HAP-1 (cell line): ENCODE data around the gene ERBB2.
A peak's percentile ranks its signal among the peaks of the same experiment; 100 is the strongest.

Experiments used
- DNase-seq, 2 experiments: peaks; one replicate each; pipeline ENCODE4 v3.0.0-alpha.2; 2016 to 2020; ENCODE audit warnings: low spot score in 2 of 2
- H3K27me3 ChIP-seq: fragments of 250-450 bp; sonication (Bioruptor Pico); 2 replicates; pipeline ENCODE4 v1.5.1; 2020; ENCODE audit warnings: low read depth, mild to moderate bottlenecking, moderate library complexity
- H3K36me3 ChIP-seq: fragments of 250-450 bp; sonication (Bioruptor Pico); replicated peaks from 2 replicates; pipeline ENCODE4 v1.5.1; 2020; ENCODE audit warnings: mild to moderate bottlenecking
- H3K4me1 ChIP-seq: fragments of 250-450 bp; sonication (Bioruptor Pico); 2 replicates; pipeline ENCODE4 v1.5.1; 2020; ENCODE audit warnings: mild to moderate bottlenecking
- H3K4me3 ChIP-seq: fragments of 250-450 bp; sonication (Bioruptor Pico); 2 replicates; pipeline ENCODE4 v1.5.1; 2020; ENCODE audit warnings: mild to moderate bottlenecking, moderate library complexity
- H3K9me3 ChIP-seq: fragments of 250-450 bp; sonication (Bioruptor Pico); 2 replicates; pipeline ENCODE4 v1.5.1; 2020; ENCODE audit warnings: mild to moderate bottlenecking, moderate library complexity
- in situ Hi-C: fragments of 300-500 bp; cut with MboI; formaldehyde crosslinking; loops from 3 replicates; pipeline ENCODE4 v1.14.3; 2020; ENCODE audit warnings: low sequenced_read_pairs, inconsistent platforms, mixed read lengths

ERBB2 gene

DNA sequence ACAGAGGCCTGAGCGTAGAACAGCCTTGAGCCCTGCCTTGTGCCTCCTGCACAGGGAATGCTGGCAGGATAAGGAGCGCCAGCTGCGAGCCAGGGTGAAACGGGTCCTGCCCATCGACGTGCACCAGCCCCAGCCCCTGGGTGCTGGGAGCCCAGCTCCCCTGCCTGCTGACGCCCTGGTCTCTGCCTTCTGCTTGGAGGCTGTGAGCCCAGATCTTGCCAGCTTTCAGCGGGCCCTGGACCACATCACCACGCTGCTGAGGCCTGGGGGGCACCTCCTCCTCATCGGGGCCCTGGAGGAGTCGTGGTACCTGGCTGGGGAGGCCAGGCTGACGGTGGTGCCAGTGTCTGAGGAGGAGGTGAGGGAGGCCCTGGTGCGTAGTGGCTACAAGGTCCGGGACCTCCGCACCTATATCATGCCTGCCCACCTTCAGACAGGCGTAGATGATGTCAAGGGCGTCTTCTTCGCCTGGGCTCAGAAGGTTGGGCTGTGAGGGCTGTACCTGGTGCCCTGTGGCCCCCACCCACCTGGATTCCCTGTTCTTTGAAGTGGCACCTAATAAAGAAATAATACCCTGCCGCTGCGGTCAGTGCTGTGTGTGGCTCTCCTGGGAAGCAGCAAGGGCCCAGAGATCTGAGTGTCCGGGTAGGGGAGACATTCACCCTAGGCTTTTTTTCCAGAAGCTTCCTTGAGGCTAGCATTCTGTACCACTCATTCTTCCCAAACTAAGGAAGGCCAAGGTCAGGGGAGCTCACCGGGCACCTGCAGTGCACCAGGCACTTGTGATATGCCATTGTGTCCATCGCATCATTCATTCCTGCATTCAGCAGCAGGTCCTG is 29.7 kb upstream of the ERBB2 start:
- Histone ChIP-seq H3K4me1 (peaks cover 5% of the 10 kb centered on the region), H3K36me3 (no peaks in the 10 kb centered on the region), H3K9me3 (no peaks in the 10 kb centered on the region), H3K27me3 (no peaks in the 10 kb centered on the region), H3K4me3 (no peak overlapping the region)
- in situ Hi-C loops, result no loop called here
- DNase-seq, result no peak

DNA sequence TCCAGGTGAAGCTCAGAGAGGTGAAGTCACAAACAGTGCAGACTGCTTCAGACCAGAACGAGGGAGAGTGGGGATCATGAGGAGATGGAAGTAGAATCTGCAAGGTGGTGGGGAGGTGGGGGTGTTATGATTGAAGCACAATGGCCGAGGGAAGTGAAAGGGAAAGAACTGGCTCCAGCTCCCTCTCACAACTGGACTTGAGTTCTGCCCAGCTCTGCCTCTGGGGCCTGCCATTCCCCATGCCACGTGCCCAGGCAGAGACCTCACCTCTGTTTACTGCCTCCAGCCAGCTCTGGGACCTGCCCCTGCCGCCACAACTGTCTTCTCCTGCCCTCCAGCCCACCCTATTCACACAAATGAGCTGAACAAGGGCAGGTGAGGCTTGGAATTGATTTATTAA is 29.1 kb upstream of the ERBB2 start:
- H3K36me3 ChIP-seq, result no peaks in the 10 kb centered on the region
- no peaks in the 10 kb centered on the region for H3K27me3 ChIP-seq
- in situ Hi-C loops, result no loop called here
- H3K4me3 ChIP-seq, result no peak overlapping the region
- no peaks in the 10 kb centered on the region for H3K9me3 ChIP-seq
- peaks cover 5% of the 10 kb centered on the region for H3K4me1 ChIP-seq
- no peak for DNase-seq

- peak in 1 of 2 experiments; percentile 60 for DNase-seq
- Histone ChIP-seq H3K36me3 (no peaks in the 10 kb centered on the region), H3K27me3 (no peaks in the 10 kb centered on the region), H3K9me3 (no peaks in the 10 kb centered on the region), H3K4me3 (no peak overlapping the region), H3K4me1 (peaks cover 5% of the 10 kb centered on the region)
- in situ Hi-C loops, result no loop called here
These were observed 28.0 kb upstream of the ERBB2 start for GRCh38 chr17:39671651-39672521.

DNA sequence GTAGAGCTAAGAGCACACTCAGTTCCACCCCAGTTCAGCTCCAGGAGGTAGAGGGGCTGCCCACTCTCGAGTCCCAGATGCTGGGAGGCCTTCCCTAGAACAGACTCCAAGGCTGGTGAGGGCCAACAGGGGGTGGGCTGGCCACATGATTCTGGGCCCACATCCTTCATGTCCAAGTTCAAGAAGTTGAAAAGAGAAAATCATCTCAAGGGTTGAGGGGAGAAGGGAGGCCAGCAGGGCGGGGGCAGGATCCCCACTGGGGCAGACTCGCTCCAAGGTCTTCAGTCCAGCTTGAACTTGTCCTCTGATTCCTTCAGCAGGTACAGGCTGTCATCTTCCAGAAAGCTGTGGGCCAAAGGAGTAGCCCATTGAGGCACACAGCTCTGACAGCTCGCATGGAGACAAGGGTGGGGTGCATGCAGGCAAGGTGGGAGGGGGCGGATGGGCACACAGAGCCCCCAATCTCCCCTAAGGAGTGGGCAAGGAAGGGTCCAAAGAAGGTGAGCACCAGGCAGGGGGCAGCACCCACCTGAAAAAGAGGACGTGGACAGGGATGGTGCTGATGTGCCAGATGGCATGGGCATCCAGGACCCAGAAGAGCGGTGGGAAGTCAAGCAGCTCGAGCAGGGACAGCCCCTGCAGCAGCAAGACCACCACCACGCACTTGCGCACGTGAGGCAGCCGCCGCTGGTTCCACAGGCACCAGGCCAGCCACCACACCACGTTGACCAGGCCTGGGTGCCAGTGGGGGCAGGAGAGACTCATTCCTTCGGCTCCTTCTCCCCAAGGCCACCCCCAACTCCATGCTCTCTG is 27.1 kb upstream of the ERBB2 start:
- Histone ChIP-seq H3K4me1 (peaks cover 5% of the 10 kb centered on the region), H3K4me3 (no peak overlapping the region), H3K27me3 (no peaks in the 10 kb centered on the region), H3K9me3 (no peaks in the 10 kb centered on the region), H3K36me3 (no peaks in the 10 kb centered on the region)
- DNase-seq, result no peak
- in situ Hi-C loops, result no loop called here

GRCh38 chr17:39673335-39674081 is 26.4 kb upstream of the ERBB2 start:
- H3K27me3 ChIP-seq, result no peaks in the 10 kb centered on the region
- H3K36me3 ChIP-seq, result no peaks in the 10 kb centered on the region
- in situ Hi-C loops, result no loop called here
- peaks cover 2% of the 10 kb centered on the region; the same call in 1 of the 2 replicates for H3K4me1 ChIP-seq
- no peak for DNase-seq
- H3K4me3 ChIP-seq, result no peak overlapping the region
- no peaks in the 10 kb centered on the region for H3K9me3 ChIP-seq

DNA sequence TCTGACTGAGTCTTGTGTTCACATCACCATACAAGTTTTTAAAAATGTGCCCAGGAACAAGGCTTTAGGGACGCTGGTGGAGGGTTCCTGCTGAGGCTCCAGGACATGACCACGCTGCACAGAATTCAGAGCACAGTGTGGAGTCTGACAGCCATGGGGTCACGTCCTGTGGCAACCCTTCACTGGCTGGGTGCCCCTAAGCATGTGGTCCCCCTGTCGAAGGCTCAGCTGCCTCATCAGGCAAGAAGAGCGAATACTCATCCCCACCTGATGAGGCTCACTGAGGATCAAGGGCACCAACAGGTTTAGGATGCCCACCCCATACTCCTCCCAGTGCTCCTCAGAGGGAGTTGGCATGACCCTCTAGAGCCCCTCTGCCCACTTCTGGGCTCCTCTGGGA is 25.7 kb upstream of the ERBB2 start:
- Histone ChIP-seq H3K27me3 (no peaks in the 10 kb centered on the region), H3K4me1 (no peaks in the 10 kb centered on the region), H3K4me3 (no peak overlapping the region), H3K9me3 (no peaks in the 10 kb centered on the region), H3K36me3 (no peaks in the 10 kb centered on the region)
- in situ Hi-C loops, result no loop called here
- no peak for DNase-seq

GRCh38 chr17:39674702-39675389 is 25.0 kb upstream of the ERBB2 start:
- H3K36me3 ChIP-seq, result no peaks in the 10 kb centered on the region
- H3K4me3 ChIP-seq, result no peak overlapping the region
- H3K4me1 ChIP-seq, result no peaks in the 10 kb centered on the region
- no peaks in the 10 kb centered on the region for H3K27me3 ChIP-seq
- no peaks in the 10 kb centered on the region for H3K9me3 ChIP-seq
- no peak for DNase-seq
- in situ Hi-C loops, result no loop called here

DNA sequence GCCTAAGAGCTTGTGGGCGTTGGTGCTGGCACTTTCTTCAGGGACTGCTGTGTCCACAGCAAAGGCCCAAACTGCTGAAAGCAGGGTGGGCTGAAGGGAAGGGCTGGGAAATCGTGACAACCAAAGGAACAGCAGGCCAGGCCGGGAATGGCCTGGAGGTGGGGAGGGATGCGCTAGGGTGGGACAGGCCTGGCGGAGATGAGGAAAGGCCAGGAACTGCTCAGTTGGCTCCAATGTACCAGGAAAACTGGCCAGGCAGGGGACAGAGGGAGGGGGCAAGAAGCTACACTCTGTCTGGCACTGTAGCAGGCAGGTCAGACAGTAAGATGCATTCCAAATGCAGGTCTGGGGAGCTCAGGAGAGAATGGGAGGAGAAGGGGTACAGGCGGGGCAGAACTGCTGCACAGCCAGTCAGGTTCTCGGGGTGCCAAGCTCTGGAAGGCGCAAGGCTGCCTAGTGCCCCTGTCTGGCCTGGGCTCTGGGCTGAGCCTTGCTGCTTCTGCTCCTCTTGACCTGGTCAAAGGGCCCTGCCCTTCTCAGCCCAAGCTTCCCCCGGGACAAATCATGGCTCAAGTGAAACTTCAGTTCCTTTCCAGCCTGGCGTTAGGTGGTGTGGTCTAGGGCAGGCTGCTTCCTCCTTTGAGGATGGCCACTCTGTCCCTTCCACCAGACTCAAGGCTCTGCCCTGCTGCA is 24.3 kb upstream of the ERBB2 start:
- Histone ChIP-seq H3K4me1 (no peaks in the 10 kb centered on the region), H3K27me3 (no peaks in the 10 kb centered on the region), H3K36me3 (no peaks in the 10 kb centered on the region), H3K4me3 (no peak overlapping the region), H3K9me3 (no peaks in the 10 kb centered on the region)
- in situ Hi-C loops, result no loop called here
- no peak for DNase-seq

DNA sequence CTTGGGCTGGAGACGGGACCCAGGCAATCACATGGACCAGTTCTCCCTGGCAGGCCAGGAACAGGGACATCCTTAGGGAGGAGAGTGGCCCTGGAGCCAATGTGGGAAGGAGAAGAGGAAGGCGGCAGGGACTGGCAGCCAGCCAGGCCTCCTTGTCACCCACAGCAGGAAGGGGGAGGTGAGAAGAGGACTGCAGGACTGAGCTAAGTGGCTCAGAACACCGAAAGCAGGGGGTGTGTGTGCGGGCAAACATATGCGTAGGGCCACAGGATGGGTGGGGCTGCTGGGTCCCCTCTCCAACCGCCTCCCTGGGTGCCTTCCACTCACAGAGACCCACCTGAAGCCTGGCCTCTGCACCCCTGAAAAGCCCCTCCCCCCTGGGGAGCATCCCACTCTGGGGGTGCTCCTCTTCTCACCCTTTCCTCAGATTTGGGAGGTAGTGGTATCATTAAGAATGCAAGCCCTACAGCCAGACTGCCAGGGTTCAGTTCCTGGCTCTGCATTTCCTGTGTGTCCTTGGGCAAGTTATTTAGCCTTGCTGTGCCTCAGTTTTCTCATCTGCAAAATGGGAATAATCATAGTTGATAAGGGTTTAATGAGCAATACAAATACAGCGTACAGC is 23.6 kb upstream of the ERBB2 start:
- Histone ChIP-seq H3K4me1 (no peaks in the 10 kb centered on the region), H3K9me3 (no peaks in the 10 kb centered on the region), H3K36me3 (no peaks in the 10 kb centered on the region), H3K4me3 (no peak overlapping the region), H3K27me3 (no peaks in the 10 kb centered on the region)
- in situ Hi-C loops, result no loop called here
- no peak for DNase-seq

DNA sequence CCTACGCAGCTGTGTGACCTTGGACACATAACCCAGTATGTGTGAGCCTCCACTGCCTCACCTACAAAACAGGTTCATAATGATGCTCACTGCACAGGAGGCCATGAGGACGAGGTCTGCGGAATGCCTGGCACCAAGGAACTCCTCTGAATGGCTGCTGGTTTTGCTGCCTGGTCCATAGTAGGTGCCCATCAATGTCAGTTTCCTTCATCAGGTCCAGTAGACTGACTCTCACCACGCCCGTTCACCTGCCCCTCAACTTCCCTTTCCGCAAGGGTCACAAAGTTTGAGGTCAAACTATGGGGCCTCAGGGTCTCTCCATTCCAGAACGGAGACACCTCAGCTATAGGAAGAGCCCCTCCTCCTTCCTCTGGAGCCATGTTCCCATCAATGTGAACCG is 22.8 kb upstream of the ERBB2 start:
- Histone ChIP-seq H3K4me1 (no peaks in the 10 kb centered on the region), H3K27me3 (no peaks in the 10 kb centered on the region), H3K4me3 (no peak overlapping the region), H3K36me3 (no peaks in the 10 kb centered on the region), H3K9me3 (no peaks in the 10 kb centered on the region)
- in situ Hi-C loops, result no loop called here
- no peak for DNase-seq

DNA sequence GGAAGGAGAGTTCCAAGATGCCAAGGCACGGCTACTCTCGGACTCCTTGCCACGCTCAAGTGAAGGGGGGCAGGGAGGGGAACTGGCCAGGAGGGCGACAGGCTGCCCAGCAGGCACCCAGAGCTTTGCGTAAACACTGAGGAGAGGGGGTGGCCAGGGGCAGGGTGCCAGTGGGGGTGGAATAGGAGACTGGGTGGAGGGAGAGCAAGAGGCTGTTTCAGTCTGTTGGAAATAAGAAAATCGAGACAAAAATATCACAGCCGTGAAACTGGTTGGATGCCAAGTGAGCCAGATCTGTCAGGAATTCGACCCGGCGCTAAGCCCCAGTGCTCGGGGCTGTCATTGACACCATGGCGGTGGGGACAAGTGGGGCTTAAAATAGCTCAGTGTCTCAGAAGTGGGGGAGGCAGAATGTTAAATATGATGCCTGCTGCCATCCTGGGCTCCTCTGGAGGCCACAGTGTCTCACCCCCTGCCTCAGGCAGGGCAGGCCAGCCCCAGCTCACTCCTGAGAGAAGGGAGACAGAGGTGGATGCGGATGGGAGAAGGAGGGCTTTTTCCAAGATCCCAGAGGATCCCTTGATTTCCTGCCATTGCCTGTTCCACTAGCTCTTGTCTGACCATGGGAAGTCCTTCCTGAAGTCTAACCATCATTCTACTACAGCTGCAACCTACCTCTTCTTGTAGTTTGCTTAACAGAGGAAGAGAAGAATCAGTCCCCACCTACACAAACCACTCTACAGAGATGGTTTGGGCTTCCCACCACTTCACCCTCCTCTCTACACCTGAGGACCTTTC is 22.1 kb upstream of the ERBB2 start:
- Histone ChIP-seq H3K9me3 (no peaks in the 10 kb centered on the region), H3K4me3 (no peak overlapping the region), H3K27me3 (no peaks in the 10 kb centered on the region), H3K36me3 (no peaks in the 10 kb centered on the region), H3K4me1 (no peaks in the 10 kb centered on the region)
- no peak for DNase-seq
- in situ Hi-C loops, result no loop called here
